H1 (cell line): ENCODE data around the gene ICA1. TPM values are rescaled to one million over a fixed set of nuclear protein-coding genes. Genes with fewer than 3 reads are reported as not detected.
A peak's percentile ranks its signal among the peaks of the same experiment; 100 is the strongest.

Source experiments
- CTCF ChIA-PET: fragments of 300-600 bp; sonication (Branson Sonifier 250); formaldehyde crosslinking; loops from one replicate; lab custom pipeline; 2021; ENCODE audit not compliant: partially characterized antibody; lab: Charles Lee
- POLR2A ChIA-PET: fragments of 300-600 bp; sonication (Branson Sonifier 250); formaldehyde crosslinking; loops from one replicate; lab custom pipeline; 2021; ENCODE audit warnings: inconsistent platforms; ENCODE audit not compliant: partially characterized antibody; lab: Charles Lee
- DNase-seq, 2 experiments: peaks; one replicate each; pipeline versions ENCODE4 v3.0.0 to v3.0.0-alpha.2; 2010 to 2022; ENCODE audit warnings: low spot score in 2 of 2, low read depth in 1 of 2, mixed read lengths in 1 of 2
- FAIRE-seq: peaks from 2 replicates; lab custom pipeline; 2011; peaks lifted over from hg19 to GRCh38; lab: Jason Lieb, UNC
- H2AFZ ChIP-seq: 2 replicates; pipeline ENCODE4 v1.8.1; 2012; ENCODE audit warnings: low read length, inconsistent platforms
- H2AK5ac ChIP-seq: 2 replicates; pipeline ENCODE4 v1.6.1; 2013; ENCODE audit warnings: low read depth, low read length
- H2BK120ac ChIP-seq: replicated peaks from 2 replicates; pipeline ENCODE3; 2013; ENCODE audit warnings: low read depth, low read length, inconsistent platforms
- H2BK12ac ChIP-seq: 2 replicates; pipeline ENCODE4 v1.6.1; 2013; ENCODE audit warnings: low read depth, low read length
- H2BK15ac ChIP-seq: 2 replicates; pipeline ENCODE4 v1.6.1; 2013; ENCODE audit warnings: low read length
- H2BK20ac ChIP-seq: 2 replicates; pipeline ENCODE4 v1.6.1; 2013; ENCODE audit warnings: low read length
- H2BK5ac ChIP-seq: 2 replicates; pipeline ENCODE4 v1.6.1; 2013; ENCODE audit warnings: low read depth, low read length
- H3K14ac ChIP-seq: 2 replicates; pipeline ENCODE4 v1.6.1; 2013; ENCODE audit warnings: inconsistent platforms; ENCODE audit not compliant: insufficient read length
- H3K18ac ChIP-seq: 2 replicates; pipeline ENCODE4 v1.6.1; 2013; ENCODE audit warnings: low read length; ENCODE audit errors: extremely low read depth
- H3K23ac ChIP-seq: 2 replicates; pipeline ENCODE4 v1.6.1; 2013; ENCODE audit warnings: inconsistent platforms; ENCODE audit not compliant: insufficient read length
- H3K23me2 ChIP-seq: 2 replicates; pipeline ENCODE4 v1.6.1; 2013; ENCODE audit warnings: low read depth, low read length
- H3K27ac ChIP-seq: 2 replicates; pipeline ENCODE4 v1.6.1; 2011; ENCODE audit warnings: low read depth, low read length, inconsistent platforms
- H3K27me3 ChIP-seq, 4 experiments: replicated peaks in 1 of 4; 1 replicate in 1 of 4; 2 replicates in 3 of 4; pipeline versions ENCODE4 v1.6.1 to v1.8.1; 2011 to 2013; ENCODE audit warnings: low read length in 3 of 4, mild to moderate bottlenecking in 3 of 4, inconsistent platforms in 2 of 4, mixed read lengths in 2 of 4, moderate library complexity in 1 of 4; ENCODE audit not compliant: control insufficient read depth in 3 of 4, insufficient read depth in 3 of 4; ENCODE audit errors: extremely low read depth in 1 of 4
- H3K36me3 ChIP-seq, 4 experiments: 2 replicates each; pipeline versions ENCODE4 v1.6.1 to v1.8.1; 2011 to 2013; ENCODE audit warnings: mild to moderate bottlenecking in 4 of 4, low read length in 3 of 4, moderate library complexity in 2 of 4, control low read depth in 1 of 4, inconsistent platforms in 1 of 4; ENCODE audit not compliant: insufficient read depth in 4 of 4, control insufficient read depth in 2 of 4
- H3K4ac ChIP-seq: replicated peaks from 2 replicates; pipeline ENCODE3; 2013; ENCODE audit warnings: low read length, low read depth, mixed read lengths, inconsistent platforms; ENCODE audit not compliant: insufficient read length
- H3K4me1 ChIP-seq, 4 experiments: replicated peaks in 1 of 4; 1 replicate in 1 of 4; 2 replicates in 3 of 4; pipeline versions ENCODE4 v1.6.1 to v1.8.1; 2011 to 2013; ENCODE audit warnings: low read length in 3 of 4, inconsistent platforms in 2 of 4, mixed read lengths in 1 of 4; ENCODE audit not compliant: insufficient read depth in 4 of 4, control insufficient read depth in 3 of 4
- H3K4me2 ChIP-seq, 2 experiments: 2 replicates each; pipeline versions ENCODE4 v1.6.1 to v1.8.1; 2011 to 2013; ENCODE audit warnings: low read depth in 2 of 2, low read length in 2 of 2, control low read depth in 1 of 2, inconsistent platforms in 1 of 2, mild to moderate bottlenecking in 1 of 2; ENCODE audit not compliant: insufficient read depth in 1 of 2
- H3K4me3 ChIP-seq, 4 experiments: fragments of 200-600, 300-600 bp in 1 of 4; sonication (generic), shearing (Covaris generic), sonication (Bioruptor Twin) in 1 of 4; 2 replicates each; pipeline versions ENCODE4 v1.5.1 to v1.8.1; 2011 to 2016; ENCODE audit warnings: low read length in 4 of 4, low read depth in 3 of 4, control low read depth in 2 of 4, inconsistent platforms in 2 of 4, mild to moderate bottlenecking in 2 of 4, mixed read lengths in 1 of 4, moderate library complexity in 1 of 4; ENCODE audit not compliant: insufficient read depth in 2 of 4; ENCODE audit errors: extremely low read depth in 1 of 4
- H3K56ac ChIP-seq: replicated peaks from 2 replicates; pipeline ENCODE3; 2013; ENCODE audit warnings: low read depth, mild to moderate bottlenecking, mixed read lengths, low read length, inconsistent platforms; ENCODE audit not compliant: insufficient read length
- H3K79me1 ChIP-seq: 2 replicates; pipeline ENCODE4 v1.6.1; 2013; ENCODE audit warnings: low read depth, low read length, control low read depth
- H3K79me2 ChIP-seq, 2 experiments: 2 replicates each; pipeline versions ENCODE4 v1.6.1 to v1.8.1; 2012 to 2013; ENCODE audit warnings: low read length in 2 of 2, mild to moderate bottlenecking in 2 of 2, inconsistent platforms in 1 of 2; ENCODE audit not compliant: insufficient read depth in 2 of 2, control insufficient read depth in 1 of 2
- H3K9ac ChIP-seq, 4 experiments: replicated peaks in 1 of 4; 1 replicate in 1 of 4; 2 replicates in 3 of 4; pipeline versions ENCODE4 v1.6.1 to v1.8.1; 2011 to 2013; ENCODE audit warnings: low read depth in 3 of 4, low read length in 3 of 4, control low read depth in 2 of 4, mild to moderate bottlenecking in 2 of 4, moderate library complexity in 2 of 4, inconsistent platforms in 1 of 4; ENCODE audit errors: extremely low read depth in 1 of 4
- H3K9me3 ChIP-seq, 2 experiments: 2 replicates each; pipeline versions ENCODE4 v1.6.1 to v1.8.1; 2012 to 2013; ENCODE audit warnings: mild to moderate bottlenecking in 2 of 2, moderate library complexity in 2 of 2, control low read depth in 1 of 2, inconsistent platforms in 1 of 2, low read depth in 1 of 2, low read length in 1 of 2, mixed read lengths in 1 of 2; ENCODE audit not compliant: insufficient read depth in 2 of 2
- H4K20me1 ChIP-seq, 2 experiments: replicated peaks in 1 of 2; 2 replicates each; pipeline versions ENCODE3 to v1.8.1; 2011 to 2013; ENCODE audit warnings: inconsistent platforms in 2 of 2, low read length in 2 of 2, mild to moderate bottlenecking in 1 of 2; ENCODE audit not compliant: insufficient read depth in 2 of 2, control insufficient read depth in 1 of 2
- H4K5ac ChIP-seq: 2 replicates; pipeline ENCODE4 v1.6.1; 2013; ENCODE audit warnings: low read length, low read depth, mixed read lengths, inconsistent platforms; ENCODE audit not compliant: insufficient read length
- H4K8ac ChIP-seq: 2 replicates; pipeline ENCODE4 v1.8.0; 2013; ENCODE audit warnings: mild to moderate bottlenecking, moderate library complexity, low read length, inconsistent platforms; ENCODE audit not compliant: insufficient read depth; ENCODE audit errors: extremely low read depth
- H4K91ac ChIP-seq: replicated peaks from 2 replicates; pipeline ENCODE3; 2013; ENCODE audit warnings: low read length, mixed read lengths, inconsistent platforms; ENCODE audit not compliant: insufficient read length
- ASH2L ChIP-seq: fragments of 200-600, 300-600 bp; sonication (generic); IDR thresholded peaks from one replicate; pipeline ENCODE4 v1.7.1; 2017; ENCODE audit warnings: low read length
- CBX8 ChIP-seq: fragments of 300-800, 300-1000 bp; sonication (generic); IDR thresholded peaks from 2 replicates; pipeline ENCODE4 v1.7.1; 2016; ENCODE audit warnings: low read depth, low read length, borderline replicate concordance
- HDAC6 ChIP-seq: IDR thresholded peaks from one replicate; pipeline ENCODE4 v1.7.1; 2012; ENCODE audit warnings: low read depth, mild to moderate bottlenecking, inconsistent platforms, low read length, moderate library complexity
- KDM5A ChIP-seq: fragments of 200-600 bp; IDR thresholded peaks from 2 replicates; pipeline ENCODE4 v1.7.1; 2012; ENCODE audit warnings: mild to moderate bottlenecking, low read length, inconsistent platforms, mixed read lengths
- POU5F1 ChIP-seq: IDR thresholded peaks from 2 replicates; pipeline ENCODE4 v1.6.1; 2011; ENCODE audit warnings: low read depth, mild to moderate bottlenecking, low read length, moderate library complexity
- SAP30 ChIP-seq: fragments of 300-600 bp; sonication (generic); IDR thresholded peaks from 2 replicates; pipeline ENCODE4 v1.7.1; 2012; ENCODE audit warnings: low read length, moderate library complexity, mild to moderate bottlenecking, inconsistent platforms; ENCODE audit not compliant: insufficient read depth, insufficient replicate concordance
- TAF1 ChIP-seq: IDR thresholded peaks from 2 replicates; pipeline ENCODE4 v1.6.1; 2011; ENCODE audit warnings: mild to moderate bottlenecking, low read depth, low read length
- TCF12 ChIP-seq: IDR thresholded peaks from 2 replicates; pipeline ENCODE4 v1.6.1; 2011; ENCODE audit warnings: low read depth, mild to moderate bottlenecking, low read length
- WGBS, 2 experiments: shearing (Covaris generic) in 1 of 2; methylation state at CpG; one replicate each; pipeline versions ENCODE4 v1.1.6 to v1.1.7; 2013 to 2015; ENCODE audit warnings: low lambda C conversion rate in 2 of 2, mixed read lengths in 2 of 2, inconsistent platforms in 1 of 2, low coverage in 1 of 2, missing lambda C conversion rate in 1 of 2; ENCODE audit not compliant: insufficient replicate concordance in 2 of 2, insufficient coverage in 1 of 2, insufficient read length in 1 of 2; ENCODE audit errors: extremely low coverage in 1 of 2, missing lambda C conversion rate in 1 of 2; 5-methylcytosine and 5-hydroxymethylcytosine counted together
- polyA plus RNA-seq, 7 experiments: library from polyadenylated mRNA; depleted of rRNA in 3 of 7; stranded (reverse) in 5 of 7; unstranded in 2 of 7; fragments of >200 nt in 5 of 7; fragments of 200-250 nt in 2 of 7; gene quantifications; 1 replicate in 5 of 7; 2 replicates in 1 of 7; 4 replicates in 1 of 7; pipeline versions ENCODE4 v1.2.1 to v1.2.3, GENCODE V29; 2011 to 2013; ENCODE audit warnings: missing spikeins in 2 of 7, mixed read lengths in 2 of 7
- total RNA-seq: library from RNA; stranded (reverse); fragmentation: NEBNext Ultra II Directional; extraction: Animal tissue kit (Norgen Biotek cat#: 25700); gene quantifications from 2 replicates; pipeline ENCODE4 v1.2.1, GENCODE V29; 2021

Gene ICA1
- total and polyA plus RNA-seq, 2 of the 8 experiments (the other 6 are each of a cell fraction or from before 2014, with no cell fraction given), result 14.9 to 37.1 TPM

- POLR2A ChIA-PET, result no interaction called here
- Histone ChIP-seq H2AK5ac (no peak overlapping the region), H2BK12ac (no peak overlapping the region), H3K27me3 (no peaks in the 10 kb centered on the region), H2BK20ac (no peak overlapping the region), H3K27ac (no peak overlapping the region), H3K4me1 (no peaks in the 10 kb centered on the region), H2BK120ac (no peak overlapping the region), H3K14ac (no peak overlapping the region), H3K23me2 (no peaks in the 10 kb centered on the region), H3K18ac (no peak overlapping the region), H2BK15ac (no peak overlapping the region), H3K9me3 (no peaks in the 10 kb centered on the region), H4K20me1 (no peaks in the 10 kb centered on the region), H3K23ac (no peak overlapping the region), H3K9ac (no peak overlapping the region), H3K36me3 (no peaks in the 10 kb centered on the region; a peak in 1 of 8 replicates), H4K8ac (no peak overlapping the region), H2AFZ (no peak overlapping the region), H3K4me2 (no peak overlapping the region), H3K79me1 (no peaks in the 10 kb centered on the region), H4K91ac (no peak overlapping the region), H3K56ac (no peak overlapping the region), H3K4ac (no peak overlapping the region), H3K4me3 (no peak overlapping the region), H4K5ac (no peak overlapping the region), H2BK5ac (no peak overlapping the region), H3K79me2 (no peaks in the 10 kb centered on the region)
- FAIRE-seq (peak; percentile 24), DNase-seq (no peak)
- CTCF ChIA-PET, result interaction anchor here (2.1 kb wide), 1 partner anchor 66 kb away, joined by 5 read pairs; no protein-coding TSS in a partner anchor
- WGBS, 2 experiments, result 88% methylated on average over 3 of the region's 3 CpGs; no CpG with 5 or more reads in 1 of the 2 experiments
- no peak for TF ChIP-seq SAP30
- TF ChIP-seq TCF12, result no peak
- no peak for TF ChIP-seq CBX8
- TF ChIP-seq HDAC6, result no peak
- no peak for TF ChIP-seq TAF1
- no peak for TF ChIP-seq KDM5A
- TF ChIP-seq POU5F1, result no peak
- TF ChIP-seq ASH2L, result no peak
Observed at GRCh38 chr7:8229927-8230326, 32.0 kb downstream of the ICA1 start.
